ENCODE measurements around the gene MESD.

GRCh38 chr15:80940331-80940730 is 49.3 kb downstream of the MESD start:
- TF ChIP-seq CTCF (IDR thresholded peaks at IDR 0.05): no peak
- TF ChIP-seq POLR2AphosphoS5 (IDR thresholded peaks at IDR 0.05): no peak

Data from esophagus muscularis mucosa (tissue), 3 donors.